GM19099 (cell line): ENCODE measurements around the gene ENO3.

ENCODE experiments used
- POLR2A ChIP-seq: IDR thresholded peaks from 3 replicates; pipeline ENCODE4 v1.6.1; 2011; ENCODE audit warnings: low read depth; ENCODE audit not compliant: insufficient read length; ENCODE audit errors: extremely low read depth

ENO3 gene

GRCh38 chr17:4974115-4974670 lies 23.3 kb downstream of the ENO3 start:
- TF ChIP-seq POLR2A, result no peak

GRCh38 chr17:4978726-4979125 lies 27.8 kb downstream of the ENO3 start:
- TF ChIP-seq POLR2A, result no peak

GRCh38 chr17:4980644-4981216 lies 29.8 kb downstream of the ENO3 start:
- no peak for TF ChIP-seq POLR2A

GRCh38 chr17:4982305-4982704 lies 31.4 kb downstream of the ENO3 start:
- no peak for TF ChIP-seq POLR2A

GRCh38 chr17:4986403-4986802 lies 35.5 kb downstream of the ENO3 start:
- TF ChIP-seq POLR2A, result no peak

GRCh38 chr17:4986951-4987766 lies 36.2 kb downstream of the ENO3 start, which contains the start of gene CAMTA2:
Gene CAMTA2 (minus strand): TSS chr17:4987675. CDS start chr17:4986222, 1,453 bp downstream.
- peak; percentile 67 for TF ChIP-seq POLR2A

- TF ChIP-seq POLR2A, result peak; percentile 33
Measured at GRCh38 chr17:4987767-4988567, 37.0 kb downstream of the ENO3 start.

- TF ChIP-seq POLR2A, result no peak
Measured at GRCh38 chr17:4994081-4994595, 43.2 kb downstream of the ENO3 start.

GRCh38 chr17:4997302-4998026 lies 46.5 kb downstream of the ENO3 start, which contains the start of the genes INCA1 and KIF1C:
Gene INCA1 (minus strand): TSS chr17:4997522. CDS start chr17:4994437, 3,085 bp downstream.
Gene KIF1C (plus strand): TSS chr17:4997950. CDS start chr17:5000247, 2,297 bp downstream.
- TF ChIP-seq POLR2A, result peak; percentile 64

GRCh38 chr17:4998027-4998731 lies 47.3 kb downstream of the ENO3 start:
- TF ChIP-seq POLR2A, result no peak

GRCh38 chr17:4998732-4999429 lies 48.0 kb downstream of the ENO3 start:
- peak; percentile 41 for TF ChIP-seq POLR2A

GRCh38 chr17:4999430-5000093 lies 48.6 kb downstream of the ENO3 start:
- TF ChIP-seq POLR2A, result no peak
